IPS-11a (cell line): Measurements from ENCODE around the gene PEX1.
"Not testable (repeated sequence)": the region's sequence is repeated elsewhere in the genome, so short reads cannot be mapped to it uniquely, and the experiment has no call there.

Source experiments
- H3K4me3 ChIP-seq: one replicate; pipeline ENCODE4 v1.5.1; 2013; ENCODE audit warnings: low read depth, low read length, control low read depth

The PEX1 gene

GRCh38 chr7:92461027-92462003, 67.0 kb downstream of the PEX1 start:
- H3K4me3 ChIP-seq: no peak overlapping the region

GRCh38 chr7:92460510-92460909, 67.8 kb downstream of the PEX1 start:
- no peak overlapping the region for H3K4me3 ChIP-seq

GRCh38 chr7:92460109-92460508, 68.2 kb downstream of the PEX1 start:
- H3K4me3 ChIP-seq: no peak overlapping the region

- H3K4me3 ChIP-seq: no peak overlapping the region
Measured at GRCh38 chr7:92456236-92456635, 72.1 kb downstream of the PEX1 start.

- no peak overlapping the region for H3K4me3 ChIP-seq
Measured at GRCh38 chr7:92451645-92452044, 76.7 kb downstream of the PEX1 start.

- H3K4me3 ChIP-seq: peak overlapping the region; percentile 77
Measured at GRCh38 chr7:92448205-92448747, 80.0 kb downstream of the PEX1 start.

GRCh38 chr7:92447345-92448204, 80.7 kb downstream of the PEX1 start, which contains the start of gene GATAD1:
Gene GATAD1 (plus strand): TSS chr7:92447482. CDS start chr7:92447730, 248 bp downstream.
- peak within 1 kb of the TSS; percentile 77 for H3K4me3 ChIP-seq

- H3K4me3 ChIP-seq: no peak overlapping the region
Measured at GRCh38 chr7:92446869-92447344, 81.4 kb downstream of the PEX1 start.

GRCh38 chr7:92442720-92443119, 85.6 kb downstream of the PEX1 start:
- H3K4me3 ChIP-seq: not testable (repeated sequence)

GRCh38 chr7:92437956-92438491, 90.3 kb downstream of the PEX1 start:
- H3K4me3 ChIP-seq: no peak overlapping the region
